ENCODE measurements around the gene AGPS.

DNA sequence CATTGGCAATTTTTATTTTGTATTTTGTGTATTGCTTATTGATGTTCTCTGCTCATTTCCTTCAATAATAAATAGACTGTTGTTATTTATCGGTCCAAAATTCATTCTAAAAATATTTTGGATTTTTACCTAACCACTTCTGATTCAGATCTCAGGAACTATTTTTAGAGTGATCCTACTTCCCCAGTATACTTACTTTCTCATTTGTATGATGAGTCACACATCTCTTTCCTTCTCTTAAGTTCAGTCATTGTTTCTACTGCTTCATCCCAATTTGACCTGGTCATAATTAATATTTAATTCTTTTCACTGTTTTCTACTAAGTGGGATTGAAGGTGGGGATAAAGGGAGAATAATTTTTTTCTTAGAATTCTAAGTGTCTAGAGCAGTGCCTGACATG is 75.1 kb downstream of the AGPS start:
- TF ChIP-seq EZH2 (IDR thresholded peaks at IDR 0.05) = no peak
- TF ChIP-seq POLR2AphosphoS5 (IDR thresholded peaks at IDR 0.05; ENCODE audit: borderline replicate concordance, low read depth, low read length) = no peak
